ENCODE measurements around the gene SNRPD3. TPM values are rescaled to one million over a fixed set of nuclear protein-coding genes. Genes with fewer than 3 reads are reported as not detected.

The SNRPD3 gene
- total RNA-seq, 1 donor from 2014 or later, result 124 TPM

- H3K27me3 Mint-ChIP-seq, result no peaks in the 10 kb centered on the region
Observed at GRCh38 chr22:24553597-24554312, 2.0 kb upstream of the SNRPD3 start.

GRCh38 chr22:24554313-24555164, 1.3 kb upstream of the SNRPD3 start, which contains the start of gene GUCD1:
GUCD1 (minus strand) TSS chr22:24555138; CDS start chr22:24554991, 147 bp downstream.
- Mint-ChIP-seq H3K4me3 (ENCODE audit: low read depth) (peak within 1 kb of the TSS; percentile 99), H3K27ac (peak within 1 kb of the TSS; percentile 96), H3K9me3 (ENCODE audit: low read depth) (no peaks in the 10 kb centered on the region), H3K36me3 (ENCODE audit: insufficient read depth) (peaks cover 8% of the 10 kb centered on the region), H3K4me1 (ENCODE audit: low read depth) (peaks cover 30% of the 10 kb centered on the region), H3K27me3 (no peaks in the 10 kb centered on the region)
- no peak for TF ChIP-seq CTCF (IDR thresholded peaks at IDR 0.05; ENCODE audit: unreplicated experiment)
- DNase-seq (ENCODE audit: low spot score, unreplicated experiment), result no peak

More at GRCh38 chr22:24553597-24554312, 2.0 kb upstream of the SNRPD3 start:
- peak overlapping the region; percentile 99 for H3K4me3 Mint-ChIP-seq (ENCODE audit: low read depth)
- H3K4me1 Mint-ChIP-seq (ENCODE audit: low read depth), result peaks cover 30% of the 10 kb centered on the region
- no peak for DNase-seq (ENCODE audit: low spot score, unreplicated experiment)
- peaks cover 8% of the 10 kb centered on the region for H3K36me3 Mint-ChIP-seq (ENCODE audit: insufficient read depth)
- no peak for TF ChIP-seq CTCF (IDR thresholded peaks at IDR 0.05; ENCODE audit: unreplicated experiment)
- no peaks in the 10 kb centered on the region for H3K9me3 Mint-ChIP-seq (ENCODE audit: low read depth)
- peak overlapping the region; percentile 93 for H3K27ac Mint-ChIP-seq

- no peak overlapping the region for H3K4me3 Mint-ChIP-seq (ENCODE audit: low read depth)
- peaks cover 19% of the 10 kb centered on the region for H3K4me1 Mint-ChIP-seq (ENCODE audit: low read depth)
- no peak for DNase-seq (ENCODE audit: low spot score, unreplicated experiment)
- no peaks in the 10 kb centered on the region for H3K27me3 Mint-ChIP-seq
- no peaks in the 10 kb centered on the region for H3K9me3 Mint-ChIP-seq (ENCODE audit: low read depth)
- no peak for TF ChIP-seq CTCF (IDR thresholded peaks at IDR 0.05; ENCODE audit: unreplicated experiment)
- no peak overlapping the region for H3K27ac Mint-ChIP-seq
- H3K36me3 Mint-ChIP-seq (ENCODE audit: insufficient read depth), result peaks cover 9% of the 10 kb centered on the region
Observed at GRCh38 chr22:24559471-24559870, 3.7 kb downstream of the SNRPD3 start.

- Mint-ChIP-seq H3K36me3 (ENCODE audit: insufficient read depth) (peaks cover 9% of the 10 kb centered on the region), H3K9me3 (ENCODE audit: low read depth) (no peaks in the 10 kb centered on the region), H3K27me3 (no peaks in the 10 kb centered on the region), H3K27ac (no peak overlapping the region), H3K4me3 (ENCODE audit: low read depth) (no peak overlapping the region), H3K4me1 (ENCODE audit: low read depth) (peaks cover 10% of the 10 kb centered on the region)
- DNase-seq (ENCODE audit: low spot score, unreplicated experiment), result no peak
- no peak for TF ChIP-seq CTCF (IDR thresholded peaks at IDR 0.05; ENCODE audit: unreplicated experiment)
Observed at GRCh38 chr22:24563246-24563645, 7.4 kb downstream of the SNRPD3 start.

- Mint-ChIP-seq H3K36me3 (ENCODE audit: insufficient read depth) (peaks cover 5% of the 10 kb centered on the region), H3K4me1 (ENCODE audit: low read depth) (peaks cover 6% of the 10 kb centered on the region), H3K27me3 (no peaks in the 10 kb centered on the region), H3K4me3 (ENCODE audit: low read depth) (no peak overlapping the region), H3K9me3 (ENCODE audit: low read depth) (no peaks in the 10 kb centered on the region), H3K27ac (no peak overlapping the region)
- TF ChIP-seq CTCF (IDR thresholded peaks at IDR 0.05; ENCODE audit: unreplicated experiment), result no peak
- DNase-seq (ENCODE audit: low spot score, unreplicated experiment), result no peak
Observed at GRCh38 chr22:24564376-24565058, 8.7 kb downstream of the SNRPD3 start.

All from progenitor cell of endocrine pancreas (in vitro differentiated cells).